Measurements from ENCODE around the gene MDK. TPM values are rescaled to one million over a fixed set of nuclear protein-coding genes. Genes with fewer than 3 reads are reported as not detected.

Gene MDK
- total and polyA plus RNA-seq, 2 of the 13 experiments (the other 11 are each of a cell fraction or from before 2014, with no cell fraction given): 312 to 407 TPM

DNA sequence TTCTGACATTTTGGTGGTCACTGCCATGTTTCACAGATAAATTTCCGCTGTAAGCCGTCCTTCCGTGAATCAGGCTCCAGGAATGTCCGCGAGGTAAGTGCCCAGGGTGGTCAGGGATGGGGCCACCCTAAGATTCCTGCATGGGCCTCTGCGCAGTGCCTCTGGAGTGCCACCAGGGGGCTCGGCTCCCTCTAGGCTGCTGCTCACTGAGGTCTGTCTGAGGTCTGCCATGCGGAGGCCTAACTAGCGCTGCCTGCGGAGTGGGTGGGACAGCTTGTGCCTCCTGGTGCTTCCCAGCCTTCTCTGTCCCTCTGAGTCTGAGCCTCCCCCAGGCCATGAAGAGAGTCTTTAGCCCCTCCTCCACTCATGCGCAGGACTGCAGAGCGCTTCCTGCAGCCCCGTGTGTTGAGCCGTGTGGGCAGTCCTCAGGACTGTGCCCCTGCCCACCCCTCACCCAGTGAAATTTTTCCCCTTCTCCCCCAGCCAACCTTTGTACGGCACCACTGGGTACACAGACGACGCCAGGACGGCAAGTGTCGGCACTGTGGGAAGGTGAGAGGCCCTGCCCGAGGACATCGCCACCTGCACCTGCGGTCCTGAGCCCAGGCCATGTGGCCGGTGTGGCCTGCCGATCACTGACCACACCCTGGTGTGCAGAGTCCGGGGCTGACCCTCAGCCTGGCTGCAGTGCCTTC lies 11.9 kb upstream of the MDK start (continued):
- TF ChIP-seq, protein P1, sequence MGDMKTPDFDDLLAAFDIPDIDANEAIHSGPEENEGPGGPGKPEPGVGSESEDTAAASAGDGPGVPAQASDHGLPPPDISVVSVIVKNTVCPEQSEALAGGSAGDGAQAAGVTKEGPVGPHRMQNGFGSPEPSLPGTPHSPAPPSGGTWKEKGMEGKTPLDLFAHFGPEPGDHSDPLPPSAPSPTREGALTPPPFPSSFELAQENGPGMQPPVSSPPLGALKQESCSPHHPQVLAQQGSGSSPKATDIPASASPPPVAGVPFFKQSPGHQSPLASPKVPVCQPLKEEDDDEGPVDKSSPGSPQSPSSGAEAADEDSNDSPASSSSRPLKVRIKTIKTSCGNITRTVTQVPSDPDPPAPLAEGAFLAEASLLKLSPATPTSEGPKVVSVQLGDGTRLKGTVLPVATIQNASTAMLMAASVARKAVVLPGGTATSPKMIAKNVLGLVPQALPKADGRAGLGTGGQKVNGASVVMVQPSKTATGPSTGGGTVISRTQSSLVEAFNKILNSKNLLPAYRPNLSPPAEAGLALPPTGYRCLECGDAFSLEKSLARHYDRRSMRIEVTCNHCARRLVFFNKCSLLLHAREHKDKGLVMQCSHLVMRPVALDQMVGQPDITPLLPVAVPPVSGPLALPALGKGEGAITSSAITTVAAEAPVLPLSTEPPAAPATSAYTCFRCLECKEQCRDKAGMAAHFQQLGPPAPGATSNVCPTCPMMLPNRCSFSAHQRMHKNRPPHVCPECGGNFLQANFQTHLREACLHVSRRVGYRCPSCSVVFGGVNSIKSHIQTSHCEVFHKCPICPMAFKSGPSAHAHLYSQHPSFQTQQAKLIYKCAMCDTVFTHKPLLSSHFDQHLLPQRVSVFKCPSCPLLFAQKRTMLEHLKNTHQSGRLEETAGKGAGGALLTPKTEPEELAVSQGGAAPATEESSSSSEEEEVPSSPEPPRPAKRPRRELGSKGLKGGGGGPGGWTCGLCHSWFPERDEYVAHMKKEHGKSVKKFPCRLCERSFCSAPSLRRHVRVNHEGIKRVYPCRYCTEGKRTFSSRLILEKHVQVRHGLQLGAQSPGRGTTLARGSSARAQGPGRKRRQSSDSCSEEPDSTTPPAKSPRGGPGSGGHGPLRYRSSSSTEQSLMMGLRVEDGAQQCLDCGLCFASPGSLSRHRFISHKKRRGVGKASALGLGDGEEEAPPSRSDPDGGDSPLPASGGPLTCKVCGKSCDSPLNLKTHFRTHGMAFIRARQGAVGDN (CRISPR knock-in tag; IDR thresholded peaks at IDR 0.05): peak; percentile 68
- TF ChIP-seq, protein P2, sequence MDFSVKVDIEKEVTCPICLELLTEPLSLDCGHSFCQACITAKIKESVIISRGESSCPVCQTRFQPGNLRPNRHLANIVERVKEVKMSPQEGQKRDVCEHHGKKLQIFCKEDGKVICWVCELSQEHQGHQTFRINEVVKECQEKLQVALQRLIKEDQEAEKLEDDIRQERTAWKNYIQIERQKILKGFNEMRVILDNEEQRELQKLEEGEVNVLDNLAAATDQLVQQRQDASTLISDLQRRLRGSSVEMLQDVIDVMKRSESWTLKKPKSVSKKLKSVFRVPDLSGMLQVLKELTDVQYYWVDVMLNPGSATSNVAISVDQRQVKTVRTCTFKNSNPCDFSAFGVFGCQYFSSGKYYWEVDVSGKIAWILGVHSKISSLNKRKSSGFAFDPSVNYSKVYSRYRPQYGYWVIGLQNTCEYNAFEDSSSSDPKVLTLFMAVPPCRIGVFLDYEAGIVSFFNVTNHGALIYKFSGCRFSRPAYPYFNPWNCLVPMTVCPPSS (IDR thresholded peaks at IDR 0.05): no peak
- TF ChIP-seq, protein P3, sequence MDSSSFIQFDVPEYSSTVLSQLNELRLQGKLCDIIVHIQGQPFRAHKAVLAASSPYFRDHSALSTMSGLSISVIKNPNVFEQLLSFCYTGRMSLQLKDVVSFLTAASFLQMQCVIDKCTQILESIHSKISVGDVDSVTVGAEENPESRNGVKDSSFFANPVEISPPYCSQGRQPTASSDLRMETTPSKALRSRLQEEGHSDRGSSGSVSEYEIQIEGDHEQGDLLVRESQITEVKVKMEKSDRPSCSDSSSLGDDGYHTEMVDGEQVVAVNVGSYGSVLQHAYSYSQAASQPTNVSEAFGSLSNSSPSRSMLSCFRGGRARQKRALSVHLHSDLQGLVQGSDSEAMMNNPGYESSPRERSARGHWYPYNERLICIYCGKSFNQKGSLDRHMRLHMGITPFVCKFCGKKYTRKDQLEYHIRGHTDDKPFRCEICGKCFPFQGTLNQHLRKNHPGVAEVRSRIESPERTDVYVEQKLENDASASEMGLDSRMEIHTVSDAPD (CRISPR knock-in tag; IDR thresholded peaks at IDR 0.05): 0 out of 2 replicates have a peak, but pooled peaks have one; percentile 49
- TF ChIP-seq, protein P4, sequence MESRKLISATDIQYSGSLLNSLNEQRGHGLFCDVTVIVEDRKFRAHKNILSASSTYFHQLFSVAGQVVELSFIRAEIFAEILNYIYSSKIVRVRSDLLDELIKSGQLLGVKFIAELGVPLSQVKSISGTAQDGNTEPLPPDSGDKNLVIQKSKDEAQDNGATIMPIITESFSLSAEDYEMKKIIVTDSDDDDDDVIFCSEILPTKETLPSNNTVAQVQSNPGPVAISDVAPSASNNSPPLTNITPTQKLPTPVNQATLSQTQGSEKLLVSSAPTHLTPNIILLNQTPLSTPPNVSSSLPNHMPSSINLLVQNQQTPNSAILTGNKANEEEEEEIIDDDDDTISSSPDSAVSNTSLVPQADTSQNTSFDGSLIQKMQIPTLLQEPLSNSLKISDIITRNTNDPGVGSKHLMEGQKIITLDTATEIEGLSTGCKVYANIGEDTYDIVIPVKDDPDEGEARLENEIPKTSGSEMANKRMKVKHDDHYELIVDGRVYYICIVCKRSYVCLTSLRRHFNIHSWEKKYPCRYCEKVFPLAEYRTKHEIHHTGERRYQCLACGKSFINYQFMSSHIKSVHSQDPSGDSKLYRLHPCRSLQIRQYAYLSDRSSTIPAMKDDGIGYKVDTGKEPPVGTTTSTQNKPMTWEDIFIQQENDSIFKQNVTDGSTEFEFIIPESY (CRISPR knock-in tag; IDR thresholded peaks at IDR 0.05): peak; percentile 98
- TF ChIP-seq, protein P5, sequence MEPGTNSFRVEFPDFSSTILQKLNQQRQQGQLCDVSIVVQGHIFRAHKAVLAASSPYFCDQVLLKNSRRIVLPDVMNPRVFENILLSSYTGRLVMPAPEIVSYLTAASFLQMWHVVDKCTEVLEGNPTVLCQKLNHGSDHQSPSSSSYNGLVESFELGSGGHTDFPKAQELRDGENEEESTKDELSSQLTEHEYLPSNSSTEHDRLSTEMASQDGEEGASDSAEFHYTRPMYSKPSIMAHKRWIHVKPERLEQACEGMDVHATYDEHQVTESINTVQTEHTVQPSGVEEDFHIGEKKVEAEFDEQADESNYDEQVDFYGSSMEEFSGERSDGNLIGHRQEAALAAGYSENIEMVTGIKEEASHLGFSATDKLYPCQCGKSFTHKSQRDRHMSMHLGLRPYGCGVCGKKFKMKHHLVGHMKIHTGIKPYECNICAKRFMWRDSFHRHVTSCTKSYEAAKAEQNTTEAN (CRISPR knock-in tag; conservative IDR thresholded peaks at IDR 0.05): no peak
- TF ChIP-seq HNRNPL (IDR thresholded peaks at IDR 0.05; ENCODE audit: low read depth, low read length): peak; percentile 51; the same call in 1 of the 2 replicates
- no peak; the same call in 1 of the 2 replicates for TF ChIP-seq TARDBP (CRISPR knock-in tag; IDR thresholded peaks at IDR 0.05)
- TF ChIP-seq, protein P6, sequence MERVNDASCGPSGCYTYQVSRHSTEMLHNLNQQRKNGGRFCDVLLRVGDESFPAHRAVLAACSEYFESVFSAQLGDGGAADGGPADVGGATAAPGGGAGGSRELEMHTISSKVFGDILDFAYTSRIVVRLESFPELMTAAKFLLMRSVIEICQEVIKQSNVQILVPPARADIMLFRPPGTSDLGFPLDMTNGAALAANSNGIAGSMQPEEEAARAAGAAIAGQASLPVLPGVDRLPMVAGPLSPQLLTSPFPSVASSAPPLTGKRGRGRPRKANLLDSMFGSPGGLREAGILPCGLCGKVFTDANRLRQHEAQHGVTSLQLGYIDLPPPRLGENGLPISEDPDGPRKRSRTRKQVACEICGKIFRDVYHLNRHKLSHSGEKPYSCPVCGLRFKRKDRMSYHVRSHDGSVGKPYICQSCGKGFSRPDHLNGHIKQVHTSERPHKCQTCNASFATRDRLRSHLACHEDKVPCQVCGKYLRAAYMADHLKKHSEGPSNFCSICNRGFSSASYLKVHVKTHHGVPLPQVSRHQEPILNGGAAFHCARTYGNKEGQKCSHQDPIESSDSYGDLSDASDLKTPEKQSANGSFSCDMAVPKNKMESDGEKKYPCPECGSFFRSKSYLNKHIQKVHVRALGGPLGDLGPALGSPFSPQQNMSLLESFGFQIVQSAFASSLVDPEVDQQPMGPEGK (CRISPR knock-in tag; IDR thresholded peaks at IDR 0.05): peak; percentile 21; the same call in 1 of the 2 replicates
- TF ChIP-seq ZNF335 (CRISPR knock-in tag; IDR thresholded peaks at IDR 0.05): 0 out of 2 replicates have a peak, but pooled peaks have one; percentile 28
- TF ChIP-seq, protein P7, sequence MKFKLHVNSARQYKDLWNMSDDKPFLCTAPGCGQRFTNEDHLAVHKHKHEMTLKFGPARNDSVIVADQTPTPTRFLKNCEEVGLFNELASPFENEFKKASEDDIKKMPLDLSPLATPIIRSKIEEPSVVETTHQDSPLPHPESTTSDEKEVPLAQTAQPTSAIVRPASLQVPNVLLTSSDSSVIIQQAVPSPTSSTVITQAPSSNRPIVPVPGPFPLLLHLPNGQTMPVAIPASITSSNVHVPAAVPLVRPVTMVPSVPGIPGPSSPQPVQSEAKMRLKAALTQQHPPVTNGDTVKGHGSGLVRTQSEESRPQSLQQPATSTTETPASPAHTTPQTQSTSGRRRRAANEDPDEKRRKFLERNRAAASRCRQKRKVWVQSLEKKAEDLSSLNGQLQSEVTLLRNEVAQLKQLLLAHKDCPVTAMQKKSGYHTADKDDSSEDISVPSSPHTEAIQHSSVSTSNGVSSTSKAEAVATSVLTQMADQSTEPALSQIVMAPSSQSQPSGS (CRISPR knock-in tag; IDR thresholded peaks at IDR 0.05): no peak
- TF ChIP-seq, protein P8, sequence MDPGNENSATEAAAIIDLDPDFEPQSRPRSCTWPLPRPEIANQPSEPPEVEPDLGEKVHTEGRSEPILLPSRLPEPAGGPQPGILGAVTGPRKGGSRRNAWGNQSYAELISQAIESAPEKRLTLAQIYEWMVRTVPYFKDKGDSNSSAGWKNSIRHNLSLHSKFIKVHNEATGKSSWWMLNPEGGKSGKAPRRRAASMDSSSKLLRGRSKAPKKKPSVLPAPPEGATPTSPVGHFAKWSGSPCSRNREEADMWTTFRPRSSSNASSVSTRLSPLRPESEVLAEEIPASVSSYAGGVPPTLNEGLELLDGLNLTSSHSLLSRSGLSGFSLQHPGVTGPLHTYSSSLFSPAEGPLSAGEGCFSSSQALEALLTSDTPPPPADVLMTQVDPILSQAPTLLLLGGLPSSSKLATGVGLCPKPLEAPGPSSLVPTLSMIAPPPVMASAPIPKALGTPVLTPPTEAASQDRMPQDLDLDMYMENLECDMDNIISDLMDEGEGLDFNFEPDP (CRISPR knock-in tag; conservative IDR thresholded peaks at IDR 0.05): no peak
- no peak for TF ChIP-seq ZNF547 (CRISPR knock-in tag; IDR thresholded peaks at IDR 0.05)

Measured in HepG2 (cell line).